T-cell (primary cell): ENCODE results near the gene BCR. TPM values are rescaled to one million over a fixed set of nuclear protein-coding genes. Genes with fewer than 3 reads are reported as not detected.

Experiments
- ATAC-seq, 4 experiments: fragments of 200-7000 bp in 3 of 4; fragments of 150-1000 bp in 1 of 4; cut with Tn5 transposase; replicated peaks in 1 of 4; 1 replicate in 3 of 4; 2 replicates in 1 of 4; pipeline ENCODE4 v1.10.0; 2021; ENCODE audit warnings: moderate library complexity in 3 of 4, mild to moderate bottlenecking in 2 of 4, moderate number of reproducible peaks in 1 of 4
- CTCF ChIA-PET, 2 donors: fragments of 300-600 bp; sonication (Branson Sonifier 250); formaldehyde crosslinking; loops; one replicate each; lab custom pipeline; 2022; ENCODE audit warnings: antibody characterized with exemption in 2 of 2; lab: Charles Lee
- POLR2A ChIA-PET, 2 donors: fragments of 300-600 bp; sonication (Branson Sonifier 250); formaldehyde crosslinking; loops; one replicate each; lab custom pipeline; 2022; ENCODE audit warnings: antibody characterized with exemption in 2 of 2; lab: Charles Lee
- DNase-seq, 35 experiments: peaks; one replicate each; pipeline versions ENCODE4 v3.0.0 to v3.0.0-alpha.2; 2013 to 2023
- H3K27ac ChIP-seq: one replicate; pipeline ENCODE4 v1.5.1; 2013; ENCODE audit warnings: low read length
- H3K27me3 ChIP-seq, 2 experiments: replicated peaks in 1 of 2; 1 replicate in 1 of 2; 2 replicates in 1 of 2; pipeline versions ENCODE4 v1.6.1 to v1.7.0; 2013; ENCODE audit warnings: low read length in 1 of 2, mixed read lengths in 1 of 2; ENCODE audit not compliant: control insufficient read depth in 2 of 2, insufficient read depth in 2 of 2; ENCODE audit errors: extremely low read depth in 1 of 2
- H3K36me3 ChIP-seq, 2 donors: 1 replicate in 1 of 2; 2 replicates in 1 of 2; pipeline versions ENCODE4 v1.6.1 to v1.7.0; 2013; ENCODE audit warnings: low read length in 1 of 2; ENCODE audit not compliant: control insufficient read depth in 2 of 2, insufficient read depth in 1 of 2; ENCODE audit errors: extremely low read depth in 1 of 2
- H3K4me1 ChIP-seq, 2 experiments: 1 replicate in 1 of 2; 2 replicates in 1 of 2; pipeline versions ENCODE4 v1.6.1 to v1.7.0; 2013; ENCODE audit warnings: low read length in 2 of 2, mixed read lengths in 1 of 2; ENCODE audit not compliant: insufficient read depth in 2 of 2, control insufficient read depth in 1 of 2; ENCODE audit errors: extremely low read depth in 1 of 2
- H3K4me3 ChIP-seq, 2 donors: 1 replicate in 1 of 2; 2 replicates in 1 of 2; pipeline versions ENCODE4 v1.5.1 to v1.7.0; 2013; ENCODE audit warnings: mild to moderate bottlenecking in 2 of 2, low read length in 1 of 2, moderate library complexity in 1 of 2; ENCODE audit not compliant: control insufficient read depth in 1 of 2; ENCODE audit errors: extremely low read depth in 1 of 2
- H3K9me3 ChIP-seq: 2 replicates; pipeline ENCODE4 v1.7.0; 2013
- H3K27ac Mint-ChIP-seq, 2 donors: one replicate each; pipeline ENCODE4 v1.8.0; 2020 to 2021; ENCODE audit warnings: mild to moderate bottlenecking in 2 of 2, mixed read lengths in 2 of 2
- H3K27me3 Mint-ChIP-seq, 2 donors: one replicate each; pipeline ENCODE4 v1.8.0; 2021 to 2022; ENCODE audit warnings: mixed read lengths in 2 of 2
- H3K36me3 Mint-ChIP-seq: one replicate; pipeline ENCODE4 v1.8.0; 2021; ENCODE audit warnings: mixed read lengths
- H3K4me1 Mint-ChIP-seq, 3 donors: one replicate each; pipeline ENCODE4 v1.8.0; 2020 to 2022; ENCODE audit warnings: mixed read lengths in 3 of 3, mild to moderate bottlenecking in 1 of 3
- H3K4me3 Mint-ChIP-seq, 3 donors: one replicate each; pipeline ENCODE4 v1.8.0; 2020 to 2022; ENCODE audit warnings: mild to moderate bottlenecking in 3 of 3, mixed read lengths in 3 of 3, moderate library complexity in 3 of 3
- H3K9me3 Mint-ChIP-seq, 3 donors: one replicate each; pipeline ENCODE4 v1.8.0; 2020 to 2022; ENCODE audit warnings: mixed read lengths in 3 of 3
- WGBS: methylation state at CpG from one replicate; pipeline ENCODE4 v1.1.5; 2013; ENCODE audit warnings: missing lambda C conversion rate; ENCODE audit not compliant: insufficient coverage; 5-methylcytosine and 5-hydroxymethylcytosine counted together
- total RNA-seq, 35 experiments: library from RNA in 6 of 35; stranded (reverse) in 6 of 35; fragments of 120-200 nt in 1 of 35; gene quantifications; one replicate each; pipeline versions ENCODE4 v1.2.1 to v1.2.4 and lab custom pipeline; 2013 to 2026

The BCR gene
- total RNA-seq, 5 donors from 2014 or later (not counting 1 experiment from before 2014, with no cell fraction given): 74.6 to 103 (median 85.5) TPM

DNA sequence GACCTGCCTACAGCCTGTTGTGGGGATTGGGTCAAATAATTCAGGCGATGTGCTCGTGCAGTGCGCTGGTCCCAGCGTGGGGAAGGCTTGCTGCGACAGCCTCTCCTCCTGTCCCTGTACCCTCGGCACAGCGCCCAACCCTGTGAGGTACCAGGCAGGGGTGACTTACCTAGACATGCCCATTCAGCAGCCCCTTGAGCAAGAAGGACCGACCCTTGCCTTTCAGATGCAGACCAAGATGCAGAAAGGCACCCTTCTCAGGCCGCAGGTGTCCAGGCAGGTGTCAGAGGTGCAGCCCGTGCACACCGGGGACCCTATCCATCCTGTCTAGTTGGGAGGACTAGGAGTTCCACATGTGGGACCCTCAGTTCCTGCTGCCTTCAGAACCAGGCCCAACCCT, 102.7 kb downstream of the BCR start:
- DNase-seq (no peak), ATAC-seq (no peak)
- 95% methylated on average over 10 of the region's 11 CpGs for WGBS
- POLR2A ChIA-PET: no interaction called here
- no peaks in the 10 kb centered on the region for H3K27me3 ChIP-seq
- H3K4me3 Mint-ChIP-seq: no peak overlapping the region
- peaks cover 0 to 37% (median 24%) of the 10 kb centered on the region in 3 donors for H3K4me1 Mint-ChIP-seq
- no peak overlapping the region for H3K4me3 ChIP-seq
- H3K36me3 Mint-ChIP-seq: peaks cover 22% of the 10 kb centered on the region
- H3K27ac ChIP-seq: no peak overlapping the region
- CTCF ChIA-PET: interaction anchor here (0.5 to 1.4 kb wide), 4 partner anchors 97 to 125 kb away, joined by 3 to 8 read pairs (median 4); no protein-coding TSS in a partner anchor
- H3K36me3 ChIP-seq: peaks cover 35 to 61% of the 10 kb centered on the region in 2 donors
- no peaks in the 10 kb centered on the region for H3K9me3 Mint-ChIP-seq
- no peaks in the 10 kb centered on the region for H3K9me3 ChIP-seq
- H3K4me1 ChIP-seq: peaks cover 0 to 44% of the 10 kb centered on the region in 2 experiments
- H3K27ac Mint-ChIP-seq: peak overlapping the region in 1 of 2 donors; percentile 52
- H3K27me3 Mint-ChIP-seq: no peaks in the 10 kb centered on the region

DNA sequence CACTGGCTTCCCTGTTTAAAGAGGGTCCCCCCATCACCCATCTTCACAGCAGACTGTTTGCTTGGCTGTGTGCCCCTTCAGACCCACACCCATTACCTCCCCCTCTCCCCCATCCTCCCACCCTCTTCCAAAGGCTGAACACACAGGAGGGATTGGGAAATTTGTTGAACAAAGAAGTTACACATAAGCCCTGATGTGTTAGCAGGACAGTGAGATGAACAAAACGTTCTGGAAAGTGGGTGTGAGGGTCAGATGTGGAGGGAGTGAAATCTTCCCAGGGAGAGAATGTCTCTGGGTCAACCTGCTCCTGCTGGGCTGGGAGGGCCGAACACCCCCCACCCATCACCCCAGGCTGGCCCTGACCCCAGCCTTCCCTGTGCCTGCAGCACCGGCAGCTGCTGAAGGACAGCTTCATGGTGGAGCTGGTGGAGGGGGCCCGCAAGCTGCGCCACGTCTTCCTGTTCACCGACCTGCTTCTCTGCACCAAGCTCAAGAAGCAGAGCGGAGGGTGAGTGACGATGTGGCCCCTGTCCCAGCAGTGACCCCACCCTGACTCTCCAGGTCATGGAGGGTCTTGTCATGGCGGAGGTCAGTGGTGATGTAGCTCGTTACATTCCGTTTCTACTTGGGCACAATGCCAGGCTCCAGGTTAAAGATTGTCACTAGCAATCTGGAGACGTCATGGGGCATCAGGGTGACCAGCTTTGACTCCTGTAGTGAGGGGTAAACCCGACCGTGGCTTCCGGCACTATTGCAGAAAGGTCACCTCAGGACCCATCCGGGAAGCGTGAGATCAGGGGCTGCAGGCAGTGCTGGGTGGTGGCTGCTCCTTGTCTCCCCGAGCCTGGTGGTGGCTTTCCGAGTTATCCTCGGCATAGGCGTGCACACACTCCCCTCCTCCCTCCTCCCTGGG, 103.5 kb downstream of the BCR start:
- H3K4me3 ChIP-seq: no peak overlapping the region
- Mint-ChIP-seq H3K9me3 (no peaks in the 10 kb centered on the region), H3K4me1 (peaks cover 0 to 30% (median 19%) of the 10 kb centered on the region in 3 donors), H3K27me3 (no peaks in the 10 kb centered on the region), H3K4me3 (no peak overlapping the region), H3K27ac (no peak overlapping the region), H3K36me3 (peaks cover 22% of the 10 kb centered on the region)
- POLR2A ChIA-PET: no interaction called here
- H3K27me3 ChIP-seq: no peaks in the 10 kb centered on the region
- WGBS: 96% methylated on average over 16 of the region's 22 CpGs
- H3K36me3 ChIP-seq: peaks cover 36 to 68% of the 10 kb centered on the region in 2 donors
- DNase-seq (no peak), ATAC-seq (no peak)
- no peak overlapping the region for H3K27ac ChIP-seq
- no peaks in the 10 kb centered on the region for H3K9me3 ChIP-seq
- CTCF ChIA-PET: interaction anchor here (0.5 to 1.1 kb wide), 3 partner anchors 105 to 160 kb away, joined by 3 to 5 read pairs (median 4); no protein-coding TSS in a partner anchor
- peaks cover 0 to 35% of the 10 kb centered on the region in 2 experiments for H3K4me1 ChIP-seq

DNA sequence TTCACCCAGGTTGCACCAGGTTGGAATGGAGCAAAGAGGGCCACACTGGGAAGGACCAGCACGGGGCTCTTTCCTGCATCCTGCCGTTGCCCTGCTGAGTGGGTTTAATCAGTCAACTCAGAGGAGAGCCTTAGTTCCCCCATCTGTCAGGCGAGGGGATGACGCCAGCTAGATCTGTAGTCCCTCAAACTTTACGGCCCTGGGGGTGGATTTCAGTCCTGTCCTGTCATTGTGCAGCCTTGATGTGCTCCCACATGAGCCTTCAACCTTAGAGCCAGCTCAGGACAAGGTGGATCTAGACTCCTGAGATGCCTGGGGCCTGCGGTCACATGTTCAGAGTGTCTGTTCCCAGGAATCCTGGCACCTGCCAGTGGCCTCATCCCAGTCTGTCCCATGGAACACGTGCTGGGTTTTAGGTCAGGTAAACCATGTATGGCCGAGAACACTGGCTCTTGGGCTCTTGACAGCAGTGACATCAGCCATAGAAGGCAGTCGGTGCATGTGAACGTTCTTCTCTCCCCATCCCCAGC, 104.3 kb downstream of the BCR start:
- Histone ChIP-seq H3K4me3 (no peak overlapping the region), H3K36me3 (peaks cover 41 to 72% of the 10 kb centered on the region in 2 donors), H3K9me3 (no peaks in the 10 kb centered on the region), H3K27me3 (no peaks in the 10 kb centered on the region), H3K4me1 (peaks cover 0 to 28% of the 10 kb centered on the region in 2 experiments), H3K27ac (no peak overlapping the region)
- 88% methylated on average over 8 of the region's 10 CpGs for WGBS
- no peaks in the 10 kb centered on the region for H3K27me3 Mint-ChIP-seq
- no peak overlapping the region for H3K4me3 Mint-ChIP-seq
- DNase-seq (no peak), ATAC-seq (no peak)
- POLR2A ChIA-PET: no interaction called here
- H3K27ac Mint-ChIP-seq: no peak overlapping the region
- H3K4me1 Mint-ChIP-seq: peaks cover 0 to 24% (median 13%) of the 10 kb centered on the region in 3 donors
- no peaks in the 10 kb centered on the region for H3K9me3 Mint-ChIP-seq
- peaks cover 22% of the 10 kb centered on the region for H3K36me3 Mint-ChIP-seq
- CTCF ChIA-PET: interaction anchor here in 1 of 2 donors (1.1 kb wide), 1 partner anchor 106 kb away, joined by 3 read pairs; no protein-coding TSS in a partner anchor

DNA sequence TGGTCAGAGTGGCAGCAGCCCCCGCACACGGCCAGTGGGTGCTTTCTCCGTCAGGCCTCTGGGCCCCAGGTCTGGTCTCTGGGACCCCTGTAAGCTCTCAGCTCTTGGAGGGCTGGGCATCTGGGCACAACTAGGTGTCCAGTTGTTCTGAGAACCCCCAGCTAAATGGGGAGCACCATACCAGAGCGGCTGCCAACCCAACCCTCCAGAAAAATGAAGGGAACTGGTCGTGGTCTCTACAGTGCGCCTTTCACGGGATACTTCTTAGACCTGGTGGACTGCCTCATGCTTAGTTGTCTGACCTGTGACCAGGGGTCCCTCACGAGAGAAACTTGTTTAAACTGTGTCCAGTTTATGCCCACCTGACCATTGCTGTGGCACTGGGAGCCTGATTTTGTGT, 104.9 kb downstream of the BCR start:
- Mint-ChIP-seq H3K4me3 (no peak overlapping the region), H3K9me3 (no peaks in the 10 kb centered on the region), H3K27me3 (no peaks in the 10 kb centered on the region), H3K27ac (no peak overlapping the region), H3K36me3 (peaks cover 28% of the 10 kb centered on the region), H3K4me1 (peaks cover 0 to 17% (median 9%) of the 10 kb centered on the region in 3 donors)
- no peak for ATAC-seq
- no peak for DNase-seq
- ChIA-PET POLR2A (no interaction called here), CTCF (interaction anchor here in 1 of 2 donors (0.7 to 1.1 kb wide), 2 partner anchors 107 to 141 kb away, joined by 3 to 4 read pairs; no protein-coding TSS in a partner anchor)
- Histone ChIP-seq H3K36me3 (peaks cover 37 to 72% of the 10 kb centered on the region in 2 donors), H3K4me3 (no peak overlapping the region), H3K4me1 (peaks cover 0 to 22% of the 10 kb centered on the region in 2 experiments), H3K27me3 (no peaks in the 10 kb centered on the region), H3K9me3 (no peaks in the 10 kb centered on the region), H3K27ac (no peak overlapping the region)
- 94% methylated on average over 8 of the region's 8 CpGs for WGBS

DNA sequence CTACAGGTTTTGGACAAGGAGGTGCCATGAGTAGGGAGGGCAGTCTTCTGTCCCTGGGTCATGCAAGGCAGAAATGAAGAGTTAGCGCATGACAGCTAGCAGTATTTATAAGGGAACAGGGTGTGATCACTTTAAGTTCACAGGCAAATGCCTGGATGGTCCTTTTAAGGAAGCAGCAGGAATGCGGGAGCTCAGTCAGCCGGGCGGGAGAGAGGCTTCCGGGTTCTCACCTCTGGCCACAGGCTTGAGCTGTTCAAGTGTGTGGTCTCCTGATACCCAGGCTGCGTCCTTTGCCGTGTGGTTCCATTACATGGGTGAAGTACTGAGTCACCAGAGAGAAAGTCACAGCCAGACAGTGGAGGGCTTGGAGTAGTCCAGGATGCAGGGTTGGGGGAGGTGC, 105.4 kb downstream of the BCR start:
- H3K27me3 Mint-ChIP-seq: no peaks in the 10 kb centered on the region
- Histone ChIP-seq H3K4me1 (peaks cover 0 to 17% of the 10 kb centered on the region in 2 experiments), H3K9me3 (no peaks in the 10 kb centered on the region), H3K36me3 (peaks cover 37 to 72% of the 10 kb centered on the region in 2 donors), H3K27me3 (no peaks in the 10 kb centered on the region), H3K4me3 (no peak overlapping the region), H3K27ac (no peak overlapping the region)
- WGBS: 93% methylated on average over 7 of the region's 7 CpGs
- H3K9me3 Mint-ChIP-seq: no peaks in the 10 kb centered on the region
- ATAC-seq: no peak
- DNase-seq: no peak
- H3K36me3 Mint-ChIP-seq: peaks cover 31% of the 10 kb centered on the region
- CTCF ChIA-PET: interaction anchor here in 1 of 2 donors (0.7 kb wide), 2 partner anchors 137 to 142 kb away, joined by 3 to 4 read pairs; no protein-coding TSS in a partner anchor
- peaks cover 0 to 12% (median 7%) of the 10 kb centered on the region in 3 donors for H3K4me1 Mint-ChIP-seq
- POLR2A ChIA-PET: interaction anchor here in 1 of 2 donors (0.6 kb wide), 1 partner anchor 72 kb away, joined by 3 read pairs; no protein-coding TSS in a partner anchor
- no peak overlapping the region for H3K27ac Mint-ChIP-seq
- no peak overlapping the region for H3K4me3 Mint-ChIP-seq

DNA sequence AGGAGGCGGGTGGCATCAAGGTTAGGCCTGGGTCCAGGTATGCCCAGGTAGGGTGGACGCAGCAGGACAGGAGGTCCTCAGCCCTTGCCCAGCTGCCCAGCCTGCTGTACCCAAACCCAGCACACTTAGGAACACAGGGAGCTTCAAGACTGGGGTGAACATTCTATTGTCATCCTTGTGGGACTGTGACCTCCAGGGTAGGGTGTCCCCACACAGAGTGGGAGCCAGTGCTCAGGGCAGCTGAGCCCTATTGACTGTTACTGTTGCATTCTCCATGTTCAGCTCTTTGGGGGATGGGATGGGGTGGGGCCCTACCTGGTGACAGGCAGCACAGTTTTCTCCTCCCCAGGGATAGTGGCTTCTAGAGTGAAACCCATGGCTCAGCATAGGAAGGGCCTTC, 106.0 kb downstream of the BCR start:
- ATAC-seq (no peak), DNase-seq (no peak)
- Histone ChIP-seq H3K4me1 (peaks cover 0 to 11% of the 10 kb centered on the region in 2 experiments), H3K27me3 (no peaks in the 10 kb centered on the region), H3K9me3 (no peaks in the 10 kb centered on the region), H3K4me3 (no peak overlapping the region), H3K36me3 (peaks cover 34 to 70% of the 10 kb centered on the region in 2 donors), H3K27ac (no peak overlapping the region)
- POLR2A ChIA-PET: interaction anchor here in 1 of 2 donors (0.6 kb wide), 1 partner anchor 72 kb away, joined by 3 read pairs; no protein-coding TSS in a partner anchor
- Mint-ChIP-seq H3K27me3 (no peaks in the 10 kb centered on the region), H3K9me3 (no peaks in the 10 kb centered on the region), H3K4me1 (peaks cover 0 to 7% (median 4%) of the 10 kb centered on the region in 3 donors), H3K27ac (no peak overlapping the region), H3K4me3 (no peak overlapping the region), H3K36me3 (peaks cover 32% of the 10 kb centered on the region)
- 86% methylated on average over 1 of the region's 2 CpGs for whole genome bisulfite sequencing
- CTCF ChIA-PET: interaction anchor here in 1 of 2 donors (0.7 kb wide), 1 partner anchor 137 kb away, joined by 3 read pairs; no protein-coding TSS in a partner anchor
